Measurements from ENCODE around the gene BICRA.
"Not testable (repeated sequence)": the region's sequence is repeated elsewhere in the genome, so short reads cannot be mapped to it uniquely, and the experiment has no call there.

Gene BICRA

GRCh38 chr19:47729799-47730520 lies 121.0 kb downstream of the BICRA start:
- Histone ChIP-seq H3K9me3 (replicated peaks; ENCODE audit: low read length) (no peaks in the 10 kb centered on the region), H3K4me1 (ENCODE audit: control insufficient read depth, insufficient read depth, low read length) (peaks cover 41% of the 10 kb centered on the region), H3K4me3 (ENCODE audit: low read length) (no peak overlapping the region), H3K4me2 (ENCODE audit: low read length) (peak overlapping the region; percentile 70), H3K36me3 (ENCODE audit: insufficient read depth, low read length) (peaks cover 65% of the 10 kb centered on the region), H3K9ac (ENCODE audit: low read depth, low read length) (peak overlapping the region; percentile 49), H3K27me3 (ENCODE audit: control insufficient read depth, insufficient read depth, low read length) (no peaks in the 10 kb centered on the region)

GRCh38 chr19:47730521-47730889 lies 121.6 kb downstream of the BICRA start:
- Histone ChIP-seq H3K9ac (ENCODE audit: low read depth, low read length) (no peak overlapping the region), H3K4me1 (ENCODE audit: control insufficient read depth, insufficient read depth, low read length) (peaks cover 39% of the 10 kb centered on the region), H3K27me3 (ENCODE audit: control insufficient read depth, insufficient read depth, low read length) (no peaks in the 10 kb centered on the region), H3K4me3 (ENCODE audit: low read length) (no peak overlapping the region), H3K4me2 (ENCODE audit: low read length) (no peak overlapping the region), H3K9me3 (replicated peaks; ENCODE audit: low read length) (no peaks in the 10 kb centered on the region), H3K36me3 (ENCODE audit: insufficient read depth, low read length) (peaks cover 65% of the 10 kb centered on the region)

GRCh38 chr19:47730910-47731309 lies 122.0 kb downstream of the BICRA start:
- peaks cover 61% of the 10 kb centered on the region for H3K36me3 ChIP-seq (ENCODE audit: insufficient read depth, low read length)
- no peak overlapping the region for H3K9ac ChIP-seq (ENCODE audit: low read depth, low read length)
- no peak overlapping the region for H3K4me2 ChIP-seq (ENCODE audit: low read length)
- no peak overlapping the region for H3K4me3 ChIP-seq (ENCODE audit: low read length)
- no peaks in the 10 kb centered on the region for H3K27me3 ChIP-seq (ENCODE audit: control insufficient read depth, insufficient read depth, low read length)
- H3K9me3 ChIP-seq (replicated peaks; ENCODE audit: low read length): no peaks in the 10 kb centered on the region
- H3K4me1 ChIP-seq (ENCODE audit: control insufficient read depth, insufficient read depth, low read length): peaks cover 35% of the 10 kb centered on the region

GRCh38 chr19:47735131-47735530 lies 126.2 kb downstream of the BICRA start:
- H3K4me1 ChIP-seq (ENCODE audit: control insufficient read depth, insufficient read depth, low read length): peaks cover 6% of the 10 kb centered on the region
- H3K9ac ChIP-seq (ENCODE audit: low read depth, low read length): no peak overlapping the region
- no peaks in the 10 kb centered on the region for H3K27me3 ChIP-seq (ENCODE audit: control insufficient read depth, insufficient read depth, low read length)
- no peak overlapping the region for H3K4me3 ChIP-seq (ENCODE audit: low read length)
- peaks cover 51% of the 10 kb centered on the region for H3K36me3 ChIP-seq (ENCODE audit: insufficient read depth, low read length)
- H3K4me2 ChIP-seq (ENCODE audit: low read length): no peak overlapping the region
- no peaks in the 10 kb centered on the region for H3K9me3 ChIP-seq (replicated peaks; ENCODE audit: low read length)

- Histone ChIP-seq H3K9me3 (replicated peaks; ENCODE audit: low read length) (no peaks in the 10 kb centered on the region), H3K4me3 (ENCODE audit: low read length) (no peak overlapping the region), H3K9ac (ENCODE audit: low read depth, low read length) (no peak overlapping the region), H3K27me3 (ENCODE audit: control insufficient read depth, insufficient read depth, low read length) (no peaks in the 10 kb centered on the region), H3K36me3 (ENCODE audit: insufficient read depth, low read length) (peaks cover 37% of the 10 kb centered on the region), H3K4me1 (ENCODE audit: control insufficient read depth, insufficient read depth, low read length) (peaks cover 27% of the 10 kb centered on the region), H3K4me2 (ENCODE audit: low read length) (no peak overlapping the region)
Measured at GRCh38 chr19:47740866-47741519, 132.1 kb downstream of the BICRA start.

GRCh38 chr19:47741544-47742140 lies 132.7 kb downstream of the BICRA start:
- Histone ChIP-seq H3K4me2 (ENCODE audit: low read length) (no peak overlapping the region), H3K9me3 (replicated peaks; ENCODE audit: low read length) (no peaks in the 10 kb centered on the region), H3K36me3 (ENCODE audit: insufficient read depth, low read length) (peaks cover 32% of the 10 kb centered on the region), H3K9ac (ENCODE audit: low read depth, low read length) (no peak overlapping the region), H3K27me3 (ENCODE audit: control insufficient read depth, insufficient read depth, low read length) (no peaks in the 10 kb centered on the region), H3K4me1 (ENCODE audit: control insufficient read depth, insufficient read depth, low read length) (peaks cover 27% of the 10 kb centered on the region), H3K4me3 (ENCODE audit: low read length) (no peak overlapping the region)

- H3K27me3 ChIP-seq (ENCODE audit: control insufficient read depth, insufficient read depth, low read length): no peaks in the 10 kb centered on the region
- no peaks in the 10 kb centered on the region for H3K9me3 ChIP-seq (replicated peaks; ENCODE audit: low read length)
- peak overlapping the region; percentile 85 for H3K9ac ChIP-seq (ENCODE audit: low read depth, low read length)
- H3K4me3 ChIP-seq (ENCODE audit: low read length): peak overlapping the region; percentile 53
- peak overlapping the region; percentile 84 for H3K4me2 ChIP-seq (ENCODE audit: low read length)
- H3K4me1 ChIP-seq (ENCODE audit: control insufficient read depth, insufficient read depth, low read length): peaks cover 27% of the 10 kb centered on the region
- peaks cover 36% of the 10 kb centered on the region for H3K36me3 ChIP-seq (ENCODE audit: insufficient read depth, low read length)
Measured at GRCh38 chr19:47742634-47743033, 133.7 kb downstream of the BICRA start.

GRCh38 chr19:47745010-47745901 lies 136.3 kb downstream of the BICRA start, which contains the start of gene NOP53:
Gene NOP53 (plus strand): TSS chr19:47745546. CDS start chr19:47745560, 14 bp downstream.
- Histone ChIP-seq H3K4me3 (ENCODE audit: low read length) (peak within 1 kb of the TSS; percentile 89), H3K27me3 (ENCODE audit: control insufficient read depth, insufficient read depth, low read length) (no peaks in the 10 kb centered on the region), H3K36me3 (ENCODE audit: insufficient read depth, low read length) (peaks cover 30% of the 10 kb centered on the region), H3K9ac (ENCODE audit: low read depth, low read length) (peak within 1 kb of the TSS; percentile 95), H3K4me1 (ENCODE audit: control insufficient read depth, insufficient read depth, low read length) (peaks cover 27% of the 10 kb centered on the region), H3K4me2 (ENCODE audit: low read length) (peak within 1 kb of the TSS; percentile 82), H3K9me3 (replicated peaks; ENCODE audit: low read length) (no peaks in the 10 kb centered on the region)

GRCh38 chr19:47746129-47746528 lies 137.2 kb downstream of the BICRA start:
- Histone ChIP-seq H3K4me3 (ENCODE audit: low read length) (peak overlapping the region; percentile 89), H3K9ac (ENCODE audit: low read depth, low read length) (peak overlapping the region; percentile 71), H3K4me1 (ENCODE audit: control insufficient read depth, insufficient read depth, low read length) (peaks cover 27% of the 10 kb centered on the region), H3K36me3 (ENCODE audit: insufficient read depth, low read length) (peaks cover 32% of the 10 kb centered on the region), H3K4me2 (ENCODE audit: low read length) (peak overlapping the region; percentile 82)
- not testable (repeated sequence) for H3K9me3 ChIP-seq (replicated peaks; ENCODE audit: low read length); H3K27me3 ChIP-seq (ENCODE audit: control insufficient read depth, insufficient read depth, low read length)

GRCh38 chr19:47749326-47749725 lies 140.4 kb downstream of the BICRA start:
- H3K4me1 ChIP-seq (ENCODE audit: control insufficient read depth, insufficient read depth, low read length): peaks cover under 1% of the 10 kb centered on the region
- no peaks in the 10 kb centered on the region for H3K27me3 ChIP-seq (ENCODE audit: control insufficient read depth, insufficient read depth, low read length)
- H3K9ac ChIP-seq (ENCODE audit: low read depth, low read length): no peak overlapping the region
- H3K4me2 ChIP-seq (ENCODE audit: low read length): no peak overlapping the region
- no peaks in the 10 kb centered on the region for H3K9me3 ChIP-seq (replicated peaks; ENCODE audit: low read length)
- H3K36me3 ChIP-seq (ENCODE audit: insufficient read depth, low read length): peaks cover 45% of the 10 kb centered on the region
- no peak overlapping the region for H3K4me3 ChIP-seq (ENCODE audit: low read length)

GRCh38 chr19:47750752-47751151 lies 141.8 kb downstream of the BICRA start:
- Histone ChIP-seq H3K36me3 (ENCODE audit: insufficient read depth, low read length) (peaks cover 53% of the 10 kb centered on the region), H3K27me3 (ENCODE audit: control insufficient read depth, insufficient read depth, low read length) (no peaks in the 10 kb centered on the region), H3K9ac (ENCODE audit: low read depth, low read length) (no peak overlapping the region), H3K9me3 (replicated peaks; ENCODE audit: low read length) (no peaks in the 10 kb centered on the region), H3K4me3 (ENCODE audit: low read length) (no peak overlapping the region), H3K4me1 (ENCODE audit: control insufficient read depth, insufficient read depth, low read length) (no peaks in the 10 kb centered on the region), H3K4me2 (ENCODE audit: low read length) (no peak overlapping the region)
